ENCODE data around the gene ZNF549. TPM values are rescaled to one million over a fixed set of nuclear protein-coding genes. Genes with fewer than 3 reads are reported as not detected.

ZNF549 gene
- total and polyA plus RNA-seq, 2 of the 13 experiments (the other 11 are each of a cell fraction or from before 2014, with no cell fraction given) = 2.8 to 6.4 TPM

GRCh38 chr19:57559404-57560025 lies 32.4 kb downstream of the ZNF549 start, which contains the start of gene ZNF550 (continued):
- TF ChIP-seq ZNF784 (CRISPR knock-in tag; IDR thresholded peaks at IDR 0.05; ENCODE audit: borderline replicate concordance) = peak; percentile 40; the same call in 1 of the 2 replicates
- no peak for TF ChIP-seq SOX13 (IDR thresholded peaks at IDR 0.05)
- no peak for TF ChIP-seq SOX13 (CRISPR knock-in tag; conservative IDR thresholded peaks at IDR 0.05 in 1 of 2, IDR thresholded peaks at IDR 0.05 in 1 of 2)
- TF ChIP-seq SNRNP70 (IDR thresholded peaks at IDR 0.05; ENCODE audit: low read depth, low read length) = no peak
- TF ChIP-seq CBX1 (IDR thresholded peaks at IDR 0.05; ENCODE audit: low read depth) = peak; percentile 30
- TF ChIP-seq SRSF4 (IDR thresholded peaks at IDR 0.05; ENCODE audit: low read depth, low read length, poor library complexity, severe bottlenecking) = no peak
- no peak for TF ChIP-seq ZNF256 (CRISPR knock-in tag; conservative IDR thresholded peaks at IDR 0.05)
- TF ChIP-seq CHCHD3 (CRISPR knock-in tag; IDR thresholded peaks at IDR 0.05) = no peak
- TF ChIP-seq, protein P1, sequence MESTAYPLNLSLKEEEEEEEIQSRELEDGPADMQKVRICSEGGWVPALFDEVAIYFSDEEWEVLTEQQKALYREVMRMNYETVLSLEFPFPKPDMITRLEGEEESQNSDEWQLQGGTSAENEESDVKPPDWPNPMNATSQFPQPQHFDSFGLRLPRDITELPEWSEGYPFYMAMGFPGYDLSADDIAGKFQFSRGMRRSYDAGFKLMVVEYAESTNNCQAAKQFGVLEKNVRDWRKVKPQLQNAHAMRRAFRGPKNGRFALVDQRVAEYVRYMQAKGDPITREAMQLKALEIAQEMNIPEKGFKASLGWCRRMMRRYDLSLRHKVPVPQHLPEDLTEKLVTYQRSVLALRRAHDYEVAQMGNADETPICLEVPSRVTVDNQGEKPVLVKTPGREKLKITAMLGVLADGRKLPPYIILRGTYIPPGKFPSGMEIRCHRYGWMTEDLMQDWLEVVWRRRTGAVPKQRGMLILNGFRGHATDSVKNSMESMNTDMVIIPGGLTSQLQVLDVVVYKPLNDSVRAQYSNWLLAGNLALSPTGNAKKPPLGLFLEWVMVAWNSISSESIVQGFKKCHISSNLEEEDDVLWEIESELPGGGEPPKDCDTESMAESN (CRISPR knock-in tag; conservative IDR thresholded peaks at IDR 0.05) = peak; percentile 69
- peak; percentile 59 for TF ChIP-seq ZZZ3 (CRISPR knock-in tag; IDR thresholded peaks at IDR 0.05; ENCODE audit: borderline replicate concordance)
- TF ChIP-seq ZNF280D (CRISPR knock-in tag; IDR thresholded peaks at IDR 0.05) = no peak
- peak; percentile 95 for TF ChIP-seq CREM (IDR thresholded peaks at IDR 0.05)
- no peak for TF ChIP-seq CREM (CRISPR knock-in tag; IDR thresholded peaks at IDR 0.05)
- TF ChIP-seq ZNF225 (CRISPR knock-in tag; IDR thresholded peaks at IDR 0.05) = no peak
- TF ChIP-seq, protein P2, sequence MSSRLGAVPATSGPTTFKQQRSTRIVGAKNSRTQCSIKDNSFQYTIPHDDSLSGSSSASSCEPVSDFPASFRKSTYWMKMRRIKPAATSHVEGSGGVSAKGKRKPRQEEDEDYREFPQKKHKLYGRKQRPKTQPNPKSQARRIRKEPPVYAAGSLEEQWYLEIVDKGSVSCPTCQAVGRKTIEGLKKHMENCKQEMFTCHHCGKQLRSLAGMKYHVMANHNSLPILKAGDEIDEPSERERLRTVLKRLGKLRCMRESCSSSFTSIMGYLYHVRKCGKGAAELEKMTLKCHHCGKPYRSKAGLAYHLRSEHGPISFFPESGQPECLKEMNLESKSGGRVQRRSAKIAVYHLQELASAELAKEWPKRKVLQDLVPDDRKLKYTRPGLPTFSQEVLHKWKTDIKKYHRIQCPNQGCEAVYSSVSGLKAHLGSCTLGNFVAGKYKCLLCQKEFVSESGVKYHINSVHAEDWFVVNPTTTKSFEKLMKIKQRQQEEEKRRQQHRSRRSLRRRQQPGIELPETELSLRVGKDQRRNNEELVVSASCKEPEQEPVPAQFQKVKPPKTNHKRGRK (CRISPR knock-in tag; IDR thresholded peaks at IDR 0.05) = no peak
- 0 out of 2 replicates have a peak, but pooled peaks have one; percentile 15 for TF ChIP-seq GFI1 (CRISPR knock-in tag; IDR thresholded peaks at IDR 0.05; ENCODE audit: borderline replicate concordance)
- no peak for TF ChIP-seq CENPX (CRISPR knock-in tag; IDR thresholded peaks at IDR 0.05)
- peak; percentile 75 for TF ChIP-seq ZNF781 (CRISPR knock-in tag; IDR thresholded peaks at IDR 0.05; ENCODE audit: borderline replicate concordance, not compliant biosample characterization)
- peak; percentile 81 for TF ChIP-seq CREB1 (IDR thresholded peaks at IDR 0.05)
- TF ChIP-seq CREB1 (CRISPR knock-in tag; IDR thresholded peaks at IDR 0.05) = peak; percentile 93
- TF ChIP-seq DMAP1 (CRISPR knock-in tag; IDR thresholded peaks at IDR 0.05) = peak; percentile 49; the same call in 1 of the 2 replicates
- no peak for TF ChIP-seq GZF1 (CRISPR knock-in tag; IDR thresholded peaks at IDR 0.05)
- TF ChIP-seq SP5 (CRISPR knock-in tag; IDR thresholded peaks at IDR 0.05; ENCODE audit: borderline replicate concordance, low read depth) = peak; percentile 74; the same call in 1 of the 2 replicates
- no peak for TF ChIP-seq SNAPC2 (CRISPR knock-in tag; IDR thresholded peaks at IDR 0.05)

Measured in HepG2 (cell line).